HepG2 (cell line): Measurements from ENCODE around the gene SLBP. TPM values are rescaled to one million over a fixed set of nuclear protein-coding genes. Genes with fewer than 3 reads are reported as not detected.

ENCODE experiments used
- BHLHE40 ChIP-seq: IDR thresholded peaks from 2 replicates; pipeline ENCODE4 v1.6.1; 2011; ENCODE audit warnings: low read length, improper control_type of control experiment
- HOXA9 ChIP-seq: sonication (generic); formaldehyde crosslinking; IDR thresholded peaks from 2 replicates; pipeline ENCODE4 v1.8.1; 2022; ENCODE audit warnings: missing genetic modification reagents, mild to moderate bottlenecking, moderate library complexity, borderline replicate concordance
- KLF16 ChIP-seq, 2 experiments: sonication (generic) in 1 of 2; formaldehyde crosslinking in 1 of 2; IDR thresholded peaks; 2 replicates each; pipeline versions ENCODE4 v1.6.1 to v1.8.0; 2016 to 2023; ENCODE audit warnings: missing genetic modification reagents in 2 of 2, missing compliant biosample characterization in 1 of 2
- NAIF1 ChIP-seq: sonication (generic); formaldehyde crosslinking; IDR thresholded peaks from 2 replicates; pipeline ENCODE4 v1.5.0; 2020; ENCODE audit warnings: mild to moderate bottlenecking, missing genetic modification reagents, borderline replicate concordance
- RARA ChIP-seq: IDR thresholded peaks from 2 replicates; pipeline ENCODE4 v1.6.1; 2016; ENCODE audit warnings: missing genetic modification reagents, missing compliant biosample characterization
- RXRB ChIP-seq: IDR thresholded peaks from 2 replicates; pipeline ENCODE4 v1.6.1; 2016; ENCODE audit warnings: borderline replicate concordance, missing genetic modification reagents, missing compliant biosample characterization
- SIN3B ChIP-seq: fragments of 150-350 bp; IDR thresholded peaks from 2 replicates; pipeline ENCODE4 v1.6.1; 2014; ENCODE audit warnings: low read length
- TBX3 ChIP-seq: fragments of 450-650 bp; IDR thresholded peaks from 2 replicates; pipeline ENCODE4 v1.6.1; 2017; ENCODE audit warnings: antibody characterized with exemption, mild to moderate bottlenecking, inconsistent platforms, borderline replicate concordance
- THAP11 ChIP-seq: IDR thresholded peaks from 2 replicates; pipeline ENCODE4 v1.6.1; 2016; ENCODE audit warnings: missing biosample characterization, missing genetic modification reagents
- ZBTB49 ChIP-seq: sonication (generic); formaldehyde crosslinking; IDR thresholded peaks from 2 replicates; pipeline ENCODE4 v1.4.0; 2020; ENCODE audit warnings: missing genetic modification reagents, borderline replicate concordance
- ZBTB7A ChIP-seq: sonication (generic); formaldehyde crosslinking; IDR thresholded peaks from 2 replicates; pipeline ENCODE4 v1.8.0; 2022; ENCODE audit warnings: mild to moderate bottlenecking, missing genetic modification reagents
- ZNF451 ChIP-seq: sonication (generic); formaldehyde crosslinking; IDR thresholded peaks from 2 replicates; pipeline ENCODE4 v1.5.0; 2020; ENCODE audit warnings: mild to moderate bottlenecking, missing genetic modification reagents
- ZNF546 ChIP-seq: sonication (generic); formaldehyde crosslinking; conservative IDR thresholded peaks from 2 replicates; pipeline ENCODE4 v1.8.1; 2023; ENCODE audit warnings: mild to moderate bottlenecking, missing genetic modification reagents
- ZNF552 ChIP-seq: sonication (generic); formaldehyde crosslinking; IDR thresholded peaks from 2 replicates; pipeline ENCODE4 v1.9.0; 2022; ENCODE audit warnings: missing genetic modification reagents, mild to moderate bottlenecking, borderline replicate concordance
- ZNF776 ChIP-seq: sonication (generic); formaldehyde crosslinking; IDR thresholded peaks from 2 replicates; pipeline ENCODE4 v1.4.0; 2020; ENCODE audit warnings: mild to moderate bottlenecking, missing genetic modification reagents
- ZNF788 ChIP-seq: sonication (generic); formaldehyde crosslinking; IDR thresholded peaks from 2 replicates; pipeline ENCODE4 v1.5.0; 2020; ENCODE audit warnings: mild to moderate bottlenecking, missing genetic modification reagents, borderline replicate concordance
- polyA plus RNA-seq, 8 experiments: library from polyadenylated mRNA; depleted of rRNA in 3 of 8; stranded (reverse) in 7 of 8; unstranded in 1 of 8; fragments of >200 nt; fragmentation: Illumina TruSeq in 4 of 8; extraction: Trizol in 4 of 8; gene quantifications; 2 replicates each; pipeline versions ENCODE4 v1.2.1 to v1.2.3, GENCODE V29; 2011 to 2016; ENCODE audit warnings: low read depth in 4 of 8, missing spikeins in 1 of 8, mixed read lengths in 1 of 8; ENCODE audit not compliant: insufficient read depth in 1 of 8
- total RNA-seq, 5 experiments: library from RNA; depleted of rRNA; stranded (reverse); fragments of >200 nt; fragmentation: Illumina TruSeq; extraction: Trizol; gene quantifications; 2 replicates each; pipeline ENCODE4 v1.2.3, GENCODE V29; 2016; ENCODE audit warnings: low read depth in 1 of 5
- TF ChIP-seq, protein P1 (sequence below): IDR thresholded peaks from 2 replicates; pipeline ENCODE4 v1.6.1; 2012; ENCODE audit warnings: low read length, improper control_type of control experiment
- TF ChIP-seq, protein P2 (sequence below): sonication (generic); formaldehyde crosslinking; IDR thresholded peaks from 2 replicates; pipeline ENCODE4 v1.4.0; 2020; ENCODE audit warnings: missing genetic modification reagents

The SLBP gene
- total and polyA plus RNA-seq, 2 of the 13 experiments (the other 11 are each of a cell fraction or from before 2014, with no cell fraction given), result 43.9 to 104 TPM

DNA sequence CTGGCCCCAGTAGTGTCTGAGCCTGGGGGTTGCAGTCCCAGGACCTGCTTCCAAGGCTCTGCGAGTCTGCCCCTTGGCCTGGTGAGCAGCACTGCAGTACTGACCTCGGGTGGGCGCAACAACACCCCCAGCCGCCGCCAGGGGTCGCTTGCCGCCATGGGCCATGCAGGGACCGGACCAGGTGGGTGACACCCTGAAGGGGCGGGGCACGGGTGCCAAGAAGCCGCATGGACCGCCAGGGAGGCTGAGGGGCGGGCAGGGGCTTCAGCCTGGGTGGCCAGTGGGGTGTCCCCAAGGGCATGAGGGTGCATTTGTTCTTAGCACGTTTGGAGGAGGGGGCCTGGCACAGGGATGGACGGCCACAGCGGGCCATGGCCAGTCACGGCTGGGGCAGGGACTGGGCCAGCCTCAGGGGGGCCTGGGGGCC lies 34.2 kb upstream of the SLBP start (continued):
- TF ChIP-seq ZNF776 (CRISPR knock-in tag) (no peak), ZNF788 (CRISPR knock-in tag) (peak; percentile 76), ZBTB49 (no peak), RARA (CRISPR knock-in tag) (peak; percentile 24; the same call in 1 of the 2 replicates), THAP11 (CRISPR knock-in tag) (peak; percentile 52; the same call in 1 of the 2 replicates), BHLHE40 (0 out of 2 replicates have a peak, but pooled peaks have one; percentile 34), RXRB (CRISPR knock-in tag) (peak; percentile 69), KLF16 (CRISPR knock-in tag; IDR thresholded peaks at IDR 0.05) (peak in 1 of 2 experiments; percentile 74; a peak in 1 of 4 replicates), HOXA9 (no peak), NAIF1 (CRISPR knock-in tag) (no peak), ZNF451 (peak; percentile 19; the same call in 1 of the 2 replicates), ZBTB7A (CRISPR knock-in tag) (peak; percentile 88), ZNF552 (CRISPR knock-in tag) (0 out of 2 replicates have a peak, but pooled peaks have one; percentile 4), ZNF546 (CRISPR knock-in tag) (no peak), SIN3B (no peak), TBX3 (peak; percentile 13; the same call in 1 of the 2 replicates)
- TF ChIP-seq, protein P1, sequence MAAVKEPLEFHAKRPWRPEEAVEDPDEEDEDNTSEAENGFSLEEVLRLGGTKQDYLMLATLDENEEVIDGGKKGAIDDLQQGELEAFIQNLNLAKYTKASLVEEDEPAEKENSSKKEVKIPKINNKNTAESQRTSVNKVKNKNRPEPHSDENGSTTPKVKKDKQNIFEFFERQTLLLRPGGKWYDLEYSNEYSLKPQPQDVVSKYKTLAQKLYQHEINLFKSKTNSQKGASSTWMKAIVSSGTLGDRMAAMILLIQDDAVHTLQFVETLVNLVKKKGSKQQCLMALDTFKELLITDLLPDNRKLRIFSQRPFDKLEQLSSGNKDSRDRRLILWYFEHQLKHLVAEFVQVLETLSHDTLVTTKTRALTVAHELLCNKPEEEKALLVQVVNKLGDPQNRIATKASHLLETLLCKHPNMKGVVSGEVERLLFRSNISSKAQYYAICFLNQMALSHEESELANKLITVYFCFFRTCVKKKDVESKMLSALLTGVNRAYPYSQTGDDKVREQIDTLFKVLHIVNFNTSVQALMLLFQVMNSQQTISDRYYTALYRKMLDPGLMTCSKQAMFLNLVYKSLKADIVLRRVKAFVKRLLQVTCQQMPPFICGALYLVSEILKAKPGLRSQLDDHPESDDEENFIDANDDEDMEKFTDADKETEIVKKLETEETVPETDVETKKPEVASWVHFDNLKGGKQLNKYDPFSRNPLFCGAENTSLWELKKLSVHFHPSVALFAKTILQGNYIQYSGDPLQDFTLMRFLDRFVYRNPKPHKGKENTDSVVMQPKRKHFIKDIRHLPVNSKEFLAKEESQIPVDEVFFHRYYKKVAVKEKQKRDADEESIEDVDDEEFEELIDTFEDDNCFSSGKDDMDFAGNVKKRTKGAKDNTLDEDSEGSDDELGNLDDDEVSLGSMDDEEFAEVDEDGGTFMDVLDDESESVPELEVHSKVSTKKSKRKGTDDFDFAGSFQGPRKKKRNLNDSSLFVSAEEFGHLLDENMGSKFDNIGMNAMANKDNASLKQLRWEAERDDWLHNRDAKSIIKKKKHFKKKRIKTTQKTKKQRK, result no peak
- TF ChIP-seq, protein P2, sequence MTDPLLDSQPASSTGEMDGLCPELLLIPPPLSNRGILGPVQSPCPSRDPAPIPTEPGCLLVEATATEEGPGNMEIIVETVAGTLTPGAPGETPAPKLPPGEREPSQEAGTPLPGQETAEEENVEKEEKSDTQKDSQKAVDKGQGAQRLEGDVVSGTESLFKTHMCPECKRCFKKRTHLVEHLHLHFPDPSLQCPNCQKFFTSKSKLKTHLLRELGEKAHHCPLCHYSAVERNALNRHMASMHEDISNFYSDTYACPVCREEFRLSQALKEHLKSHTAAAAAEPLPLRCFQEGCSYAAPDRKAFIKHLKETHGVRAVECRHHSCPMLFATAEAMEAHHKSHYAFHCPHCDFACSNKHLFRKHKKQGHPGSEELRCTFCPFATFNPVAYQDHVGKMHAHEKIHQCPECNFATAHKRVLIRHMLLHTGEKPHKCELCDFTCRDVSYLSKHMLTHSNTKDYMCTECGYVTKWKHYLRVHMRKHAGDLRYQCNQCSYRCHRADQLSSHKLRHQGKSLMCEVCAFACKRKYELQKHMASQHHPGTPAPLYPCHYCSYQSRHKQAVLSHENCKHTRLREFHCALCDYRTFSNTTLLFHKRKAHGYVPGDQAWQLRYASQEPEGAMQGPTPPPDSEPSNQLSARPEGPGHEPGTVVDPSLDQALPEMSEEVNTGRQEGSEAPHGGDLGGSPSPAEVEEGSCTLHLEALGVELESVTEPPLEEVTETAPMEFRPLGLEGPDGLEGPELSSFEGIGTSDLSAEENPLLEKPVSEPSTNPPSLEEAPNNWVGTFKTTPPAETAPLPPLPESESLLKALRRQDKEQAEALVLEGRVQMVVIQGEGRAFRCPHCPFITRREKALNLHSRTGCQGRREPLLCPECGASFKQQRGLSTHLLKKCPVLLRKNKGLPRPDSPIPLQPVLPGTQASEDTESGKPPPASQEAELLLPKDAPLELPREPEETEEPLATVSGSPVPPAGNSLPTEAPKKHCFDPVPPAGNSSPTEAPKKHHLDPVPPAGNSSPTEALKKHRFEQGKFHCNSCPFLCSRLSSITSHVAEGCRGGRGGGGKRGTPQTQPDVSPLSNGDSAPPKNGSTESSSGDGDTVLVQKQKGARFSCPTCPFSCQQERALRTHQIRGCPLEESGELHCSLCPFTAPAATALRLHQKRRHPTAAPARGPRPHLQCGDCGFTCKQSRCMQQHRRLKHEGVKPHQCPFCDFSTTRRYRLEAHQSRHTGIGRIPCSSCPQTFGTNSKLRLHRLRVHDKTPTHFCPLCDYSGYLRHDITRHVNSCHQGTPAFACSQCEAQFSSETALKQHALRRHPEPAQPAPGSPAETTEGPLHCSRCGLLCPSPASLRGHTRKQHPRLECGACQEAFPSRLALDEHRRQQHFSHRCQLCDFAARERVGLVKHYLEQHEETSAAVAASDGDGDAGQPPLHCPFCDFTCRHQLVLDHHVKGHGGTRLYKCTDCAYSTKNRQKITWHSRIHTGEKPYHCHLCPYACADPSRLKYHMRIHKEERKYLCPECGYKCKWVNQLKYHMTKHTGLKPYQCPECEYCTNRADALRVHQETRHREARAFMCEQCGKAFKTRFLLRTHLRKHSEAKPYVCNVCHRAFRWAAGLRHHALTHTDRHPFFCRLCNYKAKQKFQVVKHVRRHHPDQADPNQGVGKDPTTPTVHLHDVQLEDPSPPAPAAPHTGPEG, result 0 out of 2 replicates have a peak, but pooled peaks have one; percentile 41
